LNCaP clone FGC (cell line): Measurements from ENCODE around the gene MPPED1.

ENCODE experiments used
- DNase-seq: peaks from one replicate; pipeline ENCODE4 v3.0.0-alpha.2; 2011; ENCODE audit warnings: low read depth
- H3K4me3 ChIP-seq: 2 replicates; pipeline ENCODE4 v1.5.1; 2011; ENCODE audit warnings: mild to moderate bottlenecking, low read depth, low read length, control low read depth
- CTCF ChIP-seq: IDR thresholded peaks from 2 replicates; pipeline ENCODE4 v1.5.1; 2012; ENCODE audit warnings: mild to moderate bottlenecking; ENCODE audit not compliant: control insufficient read depth, insufficient read depth; ENCODE audit errors: extremely low read depth

The MPPED1 gene

GRCh38 chr22:43401661-43402060 is 10.2 kb upstream of the MPPED1 start:
- H3K4me3 ChIP-seq = no peak overlapping the region
- TF ChIP-seq CTCF = no peak

GRCh38 chr22:43402128-43402527 is 9.7 kb upstream of the MPPED1 start:
- DNase-seq = no peak
- no peak for TF ChIP-seq CTCF
- H3K4me3 ChIP-seq = no peak overlapping the region

More at GRCh38 chr22:43401661-43402060, 10.2 kb upstream of the MPPED1 start:
- no peak for DNase-seq

- TF ChIP-seq CTCF = no peak
- no peak for DNase-seq
- no peak overlapping the region for H3K4me3 ChIP-seq
Measured at GRCh38 chr22:43404673-43405385, 7.0 kb upstream of the MPPED1 start.

GRCh38 chr22:43406186-43406790 is 5.5 kb upstream of the MPPED1 start:
- no peak for TF ChIP-seq CTCF
- no peak for DNase-seq
- no peak overlapping the region for H3K4me3 ChIP-seq

GRCh38 chr22:43407591-43407990 is 4.2 kb upstream of the MPPED1 start:
- no peak for TF ChIP-seq CTCF
- no peak overlapping the region for H3K4me3 ChIP-seq
- DNase-seq = no peak

- no peak overlapping the region for H3K4me3 ChIP-seq
- no peak for TF ChIP-seq CTCF
- DNase-seq = no peak
Measured at GRCh38 chr22:43408009-43408408, 3.8 kb upstream of the MPPED1 start.

- no peak for DNase-seq
- TF ChIP-seq CTCF = no peak
- no peak overlapping the region for H3K4me3 ChIP-seq
Measured at GRCh38 chr22:43409046-43409445, 2.8 kb upstream of the MPPED1 start.
